ENCODE data around the gene RAB24. TPM values are rescaled to one million over a fixed set of nuclear protein-coding genes. Genes with fewer than 3 reads are reported as not detected.
"Not testable (repeated sequence)": the region's sequence is repeated elsewhere in the genome, so short reads cannot be mapped to it uniquely, and the experiment has no call there.

Gene RAB24
- total RNA-seq, 1 experiment from 2014 or later: 40.3 TPM

- Histone ChIP-seq H3K79me2 (ENCODE audit: low read length) (peaks cover 88% of the 10 kb centered on the region), H3K4me1 (ENCODE audit: insufficient read depth, low read length) (peaks cover 32% of the 10 kb centered on the region), H3K9ac (ENCODE audit: low read length) (no peak overlapping the region), H3K4me2 (ENCODE audit: low read length) (no peak overlapping the region), H3K9me2 (replicated peaks; ENCODE audit: low read length) (no peaks in the 10 kb centered on the region), H2AFZ (ENCODE audit: low read length) (no peak overlapping the region), H3K4me3 (ENCODE audit: low read length) (no peak overlapping the region), H3K27ac (ENCODE audit: low read length) (no peak overlapping the region), H4K20me1 (ENCODE audit: low read length) (0 out of 2 replicates have a peak, but pooled peaks cover 6% of the 10 kb centered on the region), H3K36me3 (ENCODE audit: low read depth, low read length) (peaks cover 10% of the 10 kb centered on the region; the same call in 1 of the 2 replicates), H3K9me3 (ENCODE audit: low read length) (no peaks in the 10 kb centered on the region), H3K27me3 (ENCODE audit: low read length) (no peaks in the 10 kb centered on the region), H3F3A (ENCODE audit: low read length, unreplicated experiment) (peaks cover 8% of the 10 kb centered on the region)
- no TSS peak for BruUV-seq (replicated peaks)
- intact Hi-C loops (cut with micrococcal nuclease): no loop called here
- ATAC-seq: no peak
- TF ChIP-seq CTCF (conservative IDR thresholded peaks at IDR 0.05; ENCODE audit: low read depth, low read length): no peak
- no peak for TF ChIP-seq EZH2 (IDR thresholded peaks at IDR 0.05; ENCODE audit: low read length, unreplicated experiment)
- no peak for TF ChIP-seq EZH2phosphoT487 (IDR thresholded peaks at IDR 0.05; ENCODE audit: borderline replicate concordance, low read length)
- DNase-seq: no peak
- ChIA-PET POLR2A (ENCODE audit: unreplicated experiment) (no interaction called here), CTCF (interaction anchor here (0.6 to 0.7 kb wide), 2 partner anchors 44 to 235 kb away, joined by 3 read pairs; no protein-coding TSS in a partner anchor)
Measured at GRCh38 chr5:177346820-177347219, 43.3 kb upstream of the RAB24 start.

- H2AFZ ChIP-seq (ENCODE audit: low read length): no peak overlapping the region
- POLR2A ChIA-PET (ENCODE audit: unreplicated experiment): no interaction called here
- TF ChIP-seq EZH2 (IDR thresholded peaks at IDR 0.05; ENCODE audit: low read length, unreplicated experiment) (no peak), EZH2phosphoT487 (IDR thresholded peaks at IDR 0.05; ENCODE audit: borderline replicate concordance, low read length) (no peak), CTCF (conservative IDR thresholded peaks at IDR 0.05; ENCODE audit: low read depth, low read length) (no peak)
- peaks cover 8% of the 10 kb centered on the region for H3F3A ChIP-seq (ENCODE audit: low read length, unreplicated experiment)
- no peak overlapping the region for H3K4me2 ChIP-seq (ENCODE audit: low read length)
- peaks cover 85% of the 10 kb centered on the region for H3K79me2 ChIP-seq (ENCODE audit: low read length)
- no peaks in the 10 kb centered on the region for H3K9me3 ChIP-seq (ENCODE audit: low read length)
- no peak for DNase-seq
- peaks cover 15% of the 10 kb centered on the region; the same call in 1 of the 2 replicates for H3K36me3 ChIP-seq (ENCODE audit: low read depth, low read length)
- H3K9me2 ChIP-seq (replicated peaks; ENCODE audit: low read length): no peaks in the 10 kb centered on the region
- H3K9ac ChIP-seq (ENCODE audit: low read length): no peak overlapping the region
- BruUV-seq (replicated peaks): no TSS peak
- no peak for ATAC-seq
- intact Hi-C loops (cut with micrococcal nuclease): no loop called here
- CTCF ChIA-PET: no interaction called here
- no peak overlapping the region for H3K27ac ChIP-seq (ENCODE audit: low read length)
- H3K27me3 ChIP-seq (ENCODE audit: low read length): no peaks in the 10 kb centered on the region
- H3K4me3 ChIP-seq (ENCODE audit: low read length): no peak overlapping the region
- H4K20me1 ChIP-seq (ENCODE audit: low read length): 0 out of 2 replicates have a peak, but pooled peaks cover 6% of the 10 kb centered on the region
- H3K4me1 ChIP-seq (ENCODE audit: insufficient read depth, low read length): peaks cover 25% of the 10 kb centered on the region
Measured at GRCh38 chr5:177344891-177345290, 41.4 kb upstream of the RAB24 start.

GRCh38 chr5:177343777-177344176 lies 40.3 kb upstream of the RAB24 start:
- H3K27ac ChIP-seq (ENCODE audit: low read length): no peak overlapping the region
- no peak overlapping the region for H2AFZ ChIP-seq (ENCODE audit: low read length)
- no peak overlapping the region for H3K4me2 ChIP-seq (ENCODE audit: low read length)
- peaks cover 15% of the 10 kb centered on the region; the same call in 1 of the 2 replicates for H3K36me3 ChIP-seq (ENCODE audit: low read depth, low read length)
- no peaks in the 10 kb centered on the region for H3K9me2 ChIP-seq (replicated peaks; ENCODE audit: low read length)
- no peaks in the 10 kb centered on the region for H3K27me3 ChIP-seq (ENCODE audit: low read length)
- ATAC-seq (no peak), DNase-seq (no peak)
- ChIA-PET CTCF (no interaction called here), POLR2A (ENCODE audit: unreplicated experiment) (no interaction called here)
- H4K20me1 ChIP-seq (ENCODE audit: low read length): 0 out of 2 replicates have a peak, but pooled peaks cover 11% of the 10 kb centered on the region
- no peaks in the 10 kb centered on the region for H3K9me3 ChIP-seq (ENCODE audit: low read length)
- no TSS peak for BruUV-seq (replicated peaks)
- intact Hi-C loops (cut with micrococcal nuclease): no loop called here
- H3F3A ChIP-seq (ENCODE audit: low read length, unreplicated experiment): peaks cover under 1% of the 10 kb centered on the region
- TF ChIP-seq EZH2phosphoT487 (IDR thresholded peaks at IDR 0.05; ENCODE audit: borderline replicate concordance, low read length): no peak
- TF ChIP-seq CTCF (conservative IDR thresholded peaks at IDR 0.05; ENCODE audit: low read depth, low read length): no peak
- TF ChIP-seq EZH2 (IDR thresholded peaks at IDR 0.05; ENCODE audit: low read length, unreplicated experiment): no peak
- peaks cover 85% of the 10 kb centered on the region for H3K79me2 ChIP-seq (ENCODE audit: low read length)
- H3K4me3 ChIP-seq (ENCODE audit: low read length): no peak overlapping the region
- H3K9ac ChIP-seq (ENCODE audit: low read length): no peak overlapping the region
- H3K4me1 ChIP-seq (ENCODE audit: insufficient read depth, low read length): peaks cover 14% of the 10 kb centered on the region

GRCh38 chr5:177343000-177343399 lies 39.5 kb upstream of the RAB24 start:
- H3F3A ChIP-seq (ENCODE audit: low read length, unreplicated experiment); H3K4me1 ChIP-seq (ENCODE audit: insufficient read depth, low read length); ATAC-seq; H3K4me2 ChIP-seq (ENCODE audit: low read length); H3K27ac ChIP-seq (ENCODE audit: low read length); H3K9me2 ChIP-seq (replicated peaks; ENCODE audit: low read length); H2AFZ ChIP-seq (ENCODE audit: low read length); DNase-seq; H3K27me3 ChIP-seq (ENCODE audit: low read length); POLR2A ChIA-PET (ENCODE audit: unreplicated experiment); H3K9ac ChIP-seq (ENCODE audit: low read length); CTCF ChIA-PET; H3K4me3 ChIP-seq (ENCODE audit: low read length); intact Hi-C loops (cut with micrococcal nuclease); BruUV-seq (replicated peaks); H3K9me3 ChIP-seq (ENCODE audit: low read length): not testable (repeated sequence)
- Histone ChIP-seq H4K20me1 (ENCODE audit: low read length) (0 out of 2 replicates have a peak, but pooled peaks cover 11% of the 10 kb centered on the region), H3K79me2 (ENCODE audit: low read length) (peaks cover 79% of the 10 kb centered on the region), H3K36me3 (ENCODE audit: low read depth, low read length) (peaks cover 15% of the 10 kb centered on the region; the same call in 1 of the 2 replicates)

All from PC-3 (cell line).